ENCODE measurements around the gene SH3PXD2A. TPM values are rescaled to one million over a fixed set of nuclear protein-coding genes. Genes with fewer than 3 reads are reported as not detected.

Gene SH3PXD2A
- total and polyA plus RNA-seq, 12 donors: 5.7 to 34.5 (median 19.2) TPM

GRCh38 chr10:103729851-103730250 is 125.5 kb downstream of the SH3PXD2A start:
- Histone ChIP-seq H3K27me3 (no peaks in the 10 kb centered on the region), H3K4me3 (no peak overlapping the region), H3K36me3 (replicated peaks in 1 of 2) (no peaks in the 10 kb centered on the region), H3K9me3 (replicated peaks in 1 of 3) (no peaks in the 10 kb centered on the region), H3K27ac (no peak overlapping the region), H3K4me1 (replicated peaks in 1 of 2) (no peaks in the 10 kb centered on the region)
- WGBS, 4 donors: 80 to 90% (median 85%) methylated on average over 5 of the region's 5 CpGs
- intact Hi-C loops (cut with DNase I): no loop called here
- TF ChIP-seq CTCF (IDR thresholded peaks at IDR 0.05) (no peak), POLR2A (IDR thresholded peaks at IDR 0.05) (no peak)
- no peak for DNase-seq

- no peak overlapping the region for H3K4me3 ChIP-seq
- intact Hi-C loops (cut with DNase I): no loop called here
- TF ChIP-seq POLR2A (IDR thresholded peaks at IDR 0.05): no peak
- no peak for TF ChIP-seq CTCF (IDR thresholded peaks at IDR 0.05)
- WGBS, 4 donors: 84 to 94% (median 90%) methylated on average over 6 to 7 of the region's 7 CpGs
- H3K36me3 ChIP-seq (replicated peaks in 1 of 2): no peaks in the 10 kb centered on the region
- no peak overlapping the region for H3K27ac ChIP-seq
- no peaks in the 10 kb centered on the region for H3K4me1 ChIP-seq (replicated peaks in 1 of 2)
- no peaks in the 10 kb centered on the region for H3K9me3 ChIP-seq (replicated peaks in 1 of 3)
- H3K27me3 ChIP-seq: no peaks in the 10 kb centered on the region
- DNase-seq: no peak
These were observed 127.2 kb downstream of the SH3PXD2A start for GRCh38 chr10:103727991-103728689.

- 77 to 83% (median 81%) methylated on average over 9 to 14 of the region's 14 CpGs for WGBS, 4 donors
- no peaks in the 10 kb centered on the region for H3K9me3 ChIP-seq (replicated peaks in 1 of 3)
- DNase-seq: no peak
- H3K27ac ChIP-seq: no peak overlapping the region
- no peaks in the 10 kb centered on the region for H3K36me3 ChIP-seq (replicated peaks in 1 of 2)
- TF ChIP-seq CTCF (IDR thresholded peaks at IDR 0.05) (no peak), POLR2A (IDR thresholded peaks at IDR 0.05) (no peak)
- no peaks in the 10 kb centered on the region for H3K27me3 ChIP-seq
- intact Hi-C loops (cut with DNase I): no loop called here
- no peaks in the 10 kb centered on the region for H3K4me1 ChIP-seq (replicated peaks in 1 of 2)
- H3K4me3 ChIP-seq: no peak overlapping the region
These were observed 127.8 kb downstream of the SH3PXD2A start for GRCh38 chr10:103727546-103727963.

- 71 to 93% (median 89%) methylated on average over 1 of the region's 1 CpG for WGBS, 4 donors
- no peaks in the 10 kb centered on the region for H3K27me3 ChIP-seq
- no peaks in the 10 kb centered on the region for H3K4me1 ChIP-seq (replicated peaks in 1 of 2)
These were observed 128.7 kb downstream of the SH3PXD2A start for GRCh38 chr10:103726637-103727036.

More at GRCh38 chr10:103726637-103727036, 128.7 kb downstream of the SH3PXD2A start:
- H3K36me3 ChIP-seq (replicated peaks in 1 of 2): no peaks in the 10 kb centered on the region
- no peak for DNase-seq
- TF ChIP-seq CTCF (IDR thresholded peaks at IDR 0.05) (no peak), POLR2A (IDR thresholded peaks at IDR 0.05) (no peak)
- intact Hi-C loops (cut with DNase I): no loop called here
- no peak overlapping the region for H3K4me3 ChIP-seq
- no peaks in the 10 kb centered on the region for H3K9me3 ChIP-seq (replicated peaks in 1 of 3)
- no peak overlapping the region for H3K27ac ChIP-seq

Data from adrenal gland (tissue), 12 donors.